Prostate gland (tissue), 2 donors: ENCODE results near the gene GPRC5D. TPM values are rescaled to one million over a fixed set of nuclear protein-coding genes. Genes with fewer than 3 reads are reported as not detected.
A peak's percentile ranks its signal among the peaks of the same experiment; 100 is the strongest.

Experiments used
- DNase-seq: peaks from one replicate; pipeline ENCODE4 v3.0.0-alpha.2; 2019; ENCODE audit warnings: low spot score
- H3K27ac ChIP-seq, 2 donors: fragments of 200-600 bp; sonication (generic); 2 replicates each; pipeline ENCODE4 v1.5.1; 2017 to 2019
- H3K27me3 ChIP-seq: fragments of 200-600 bp; sonication (generic); replicated peaks from 2 replicates; pipeline ENCODE4 v1.5.1; 2019; ENCODE audit not compliant: insufficient read depth
- H3K36me3 ChIP-seq, 2 donors: fragments of 200-600 bp; sonication (generic); 1 replicate in 1 of 2; 2 replicates in 1 of 2; pipeline versions ENCODE4 v1.5.1 to v1.8.1; 2017 to 2019
- H3K4me1 ChIP-seq: fragments of 200-600 bp; sonication (generic); replicated peaks from 2 replicates; pipeline ENCODE4 v1.5.1; 2019
- H3K4me3 ChIP-seq, 2 donors: fragments of 200-600 bp; sonication (generic); 2 replicates each; pipeline ENCODE4 v1.5.1; 2017 to 2019
- H3K9me3 ChIP-seq: fragments of 200-600 bp; sonication (generic); 2 replicates; pipeline ENCODE4 v1.5.1; 2017
- CTCF ChIP-seq, 4 experiments: fragments of 200-600 bp in 2 of 4; fragments of 450-650 bp in 2 of 4; sonication (generic) in 2 of 4; IDR thresholded peaks; 1 replicate in 3 of 4; 2 replicates in 1 of 4; pipeline ENCODE4 v1.5.1; 2016 to 2019; ENCODE audit warnings: antibody characterized with exemption in 4 of 4, mild to moderate bottlenecking in 2 of 4, moderate library complexity in 2 of 4
- POLR2A ChIP-seq: fragments of 450-650 bp; IDR thresholded peaks from one replicate; pipeline ENCODE4 v1.6.1; 2016; ENCODE audit warnings: antibody characterized with exemption, mild to moderate bottlenecking
- POLR2AphosphoS5 ChIP-seq: sonication (generic); formaldehyde crosslinking; IDR thresholded peaks from one replicate; pipeline ENCODE4 v1.6.1; 2017; ENCODE audit warnings: antibody characterized with exemption
- WGBS: methylation state at CpG from one replicate; pipeline ENCODE4 v1.1.5; 2018; 5-methylcytosine and 5-hydroxymethylcytosine counted together
- intact Hi-C: fragments of 100-400 bp; cut with DNase I; formaldehyde crosslinking; loops from one replicate; pipeline ENCODE4 v1.14.2; 2022
- total RNA-seq, 2 donors: library from RNA; depleted of rRNA; stranded (reverse); fragments of >200 nt; gene quantifications; one replicate each; pipeline ENCODE4 v1.1.0, GENCODE V29; 2016

GPRC5D gene
- total RNA-seq, 2 donors from 2014 or later: not detected

GRCh38 chr12:12984149-12984548 is 32.2 kb upstream of the GPRC5D start:
- intact Hi-C loops: loop anchor here (5.0 kb wide), 1 partner anchor 67 kb away; no protein-coding TSS in a partner anchor
- no peaks in the 10 kb centered on the region for H3K27me3 ChIP-seq
- no peak overlapping the region for H3K27ac ChIP-seq
- 88% methylated on average over 5 of the region's 5 CpGs for WGBS
- TF ChIP-seq POLR2AphosphoS5: no peak
- TF ChIP-seq CTCF (IDR thresholded peaks at IDR 0.05): no peak
- TF ChIP-seq POLR2A: no peak
- no peaks in the 10 kb centered on the region for H3K4me1 ChIP-seq
- no peak for DNase-seq
- H3K9me3 ChIP-seq: no peaks in the 10 kb centered on the region
- H3K36me3 ChIP-seq: peaks cover 0 to 3% of the 10 kb centered on the region in 2 donors
- H3K4me3 ChIP-seq: no peak overlapping the region

GRCh38 chr12:12983420-12984035 is 31.6 kb upstream of the GPRC5D start:
- H3K4me3 ChIP-seq: no peak overlapping the region
- H3K27ac ChIP-seq: no peak overlapping the region
- no peak for DNase-seq
- no peaks in the 10 kb centered on the region for H3K9me3 ChIP-seq
- intact Hi-C loops: loop anchor here (5.0 kb wide), 1 partner anchor 66 kb away; no protein-coding TSS in a partner anchor
- no peaks in the 10 kb centered on the region for H3K4me1 ChIP-seq
- H3K36me3 ChIP-seq: peaks cover 0 to 3% of the 10 kb centered on the region in 2 donors
- no peaks in the 10 kb centered on the region for H3K27me3 ChIP-seq
- WGBS: 65% methylated on average over 9 of the region's 9 CpGs
- TF ChIP-seq CTCF (IDR thresholded peaks at IDR 0.05) (peak in 3 of 4 experiments; percentile 30 to 63 (median 56)), POLR2A (no peak)

GRCh38 chr12:12982331-12982730 is 30.4 kb upstream of the GPRC5D start:
- Histone ChIP-seq H3K4me3 (no peak overlapping the region), H3K27me3 (no peaks in the 10 kb centered on the region), H3K9me3 (no peaks in the 10 kb centered on the region), H3K27ac (no peak overlapping the region), H3K36me3 (peaks cover 0 to 3% of the 10 kb centered on the region in 2 donors), H3K4me1 (no peaks in the 10 kb centered on the region)
- no peak for DNase-seq
- intact Hi-C loops: loop anchor here (5.0 kb wide), 1 partner anchor 65 kb away; no protein-coding TSS in a partner anchor
- WGBS: 96% methylated on average over 2 of the region's 2 CpGs
- TF ChIP-seq CTCF (IDR thresholded peaks at IDR 0.05) (no peak), POLR2A (no peak), POLR2AphosphoS5 (no peak)

GRCh38 chr12:12979731-12980259 is 27.8 kb upstream of the GPRC5D start:
- no peak for TF ChIP-seq POLR2A
- TF ChIP-seq POLR2AphosphoS5: no peak
- no peak for TF ChIP-seq CTCF (IDR thresholded peaks at IDR 0.05)
- no peaks in the 10 kb centered on the region for H3K9me3 ChIP-seq
- 66% methylated on average over 4 of the region's 4 CpGs for WGBS
- no peaks in the 10 kb centered on the region for H3K4me1 ChIP-seq
- DNase-seq: no peak
- no peak overlapping the region for H3K27ac ChIP-seq
- intact Hi-C loops: loop anchor here (5.0 kb wide), 1 partner anchor 62 kb away; no protein-coding TSS in a partner anchor
- H3K4me3 ChIP-seq: no peak overlapping the region
- no peaks in the 10 kb centered on the region for H3K36me3 ChIP-seq
- no peaks in the 10 kb centered on the region for H3K27me3 ChIP-seq

GRCh38 chr12:12979126-12979525 is 27.2 kb upstream of the GPRC5D start:
- Histone ChIP-seq H3K36me3 (no peaks in the 10 kb centered on the region), H3K27ac (no peak overlapping the region), H3K27me3 (no peaks in the 10 kb centered on the region), H3K4me3 (no peak overlapping the region), H3K4me1 (no peaks in the 10 kb centered on the region), H3K9me3 (no peaks in the 10 kb centered on the region)
- intact Hi-C loops: no loop called here
- WGBS: 74% methylated on average over 4 of the region's 4 CpGs
- DNase-seq: no peak
- TF ChIP-seq POLR2AphosphoS5 (no peak), CTCF (IDR thresholded peaks at IDR 0.05) (no peak), POLR2A (no peak)
